ENCODE measurements around the gene SVIL.
"Not testable (repeated sequence)": the region's sequence is repeated elsewhere in the genome, so short reads cannot be mapped to it uniquely, and the experiment has no call there.

Gene SVIL

DNA sequence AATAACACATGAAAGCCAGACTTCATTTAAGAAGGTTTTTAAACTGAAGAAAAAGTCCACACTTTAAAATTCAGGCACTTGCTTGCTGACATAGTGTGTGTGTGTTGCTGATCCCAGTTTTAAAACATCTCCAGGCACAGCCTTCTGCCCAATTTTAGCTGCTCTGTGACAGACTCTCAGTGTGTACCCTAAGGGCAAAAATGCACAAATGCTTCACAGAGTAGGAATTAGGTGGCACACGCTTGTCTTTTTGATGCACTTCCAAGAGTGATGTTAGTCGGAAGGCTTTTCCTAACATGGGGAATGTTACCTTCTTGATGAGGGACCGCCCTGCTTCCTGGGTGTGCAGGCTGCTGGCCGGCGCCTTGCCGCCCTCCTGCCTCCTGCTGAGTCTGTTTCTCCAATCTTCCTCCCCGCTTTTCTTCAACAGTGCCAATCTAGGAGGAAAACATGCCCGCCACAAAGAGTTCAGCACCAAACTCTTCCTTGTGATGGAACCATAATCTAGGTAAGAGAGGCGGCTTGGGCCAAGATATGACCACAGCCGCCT, 122.3 kb downstream of the SVIL start:
- TF ChIP-seq, protein P1, sequence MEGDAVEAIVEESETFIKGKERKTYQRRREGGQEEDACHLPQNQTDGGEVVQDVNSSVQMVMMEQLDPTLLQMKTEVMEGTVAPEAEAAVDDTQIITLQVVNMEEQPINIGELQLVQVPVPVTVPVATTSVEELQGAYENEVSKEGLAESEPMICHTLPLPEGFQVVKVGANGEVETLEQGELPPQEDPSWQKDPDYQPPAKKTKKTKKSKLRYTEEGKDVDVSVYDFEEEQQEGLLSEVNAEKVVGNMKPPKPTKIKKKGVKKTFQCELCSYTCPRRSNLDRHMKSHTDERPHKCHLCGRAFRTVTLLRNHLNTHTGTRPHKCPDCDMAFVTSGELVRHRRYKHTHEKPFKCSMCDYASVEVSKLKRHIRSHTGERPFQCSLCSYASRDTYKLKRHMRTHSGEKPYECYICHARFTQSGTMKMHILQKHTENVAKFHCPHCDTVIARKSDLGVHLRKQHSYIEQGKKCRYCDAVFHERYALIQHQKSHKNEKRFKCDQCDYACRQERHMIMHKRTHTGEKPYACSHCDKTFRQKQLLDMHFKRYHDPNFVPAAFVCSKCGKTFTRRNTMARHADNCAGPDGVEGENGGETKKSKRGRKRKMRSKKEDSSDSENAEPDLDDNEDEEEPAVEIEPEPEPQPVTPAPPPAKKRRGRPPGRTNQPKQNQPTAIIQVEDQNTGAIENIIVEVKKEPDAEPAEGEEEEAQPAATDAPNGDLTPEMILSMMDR (IDR thresholded peaks at IDR 0.05; ENCODE audit: low read length, missing control alignments) = no peak
- no peak overlapping the region for H3K4me3 ChIP-seq (replicated peaks; ENCODE audit: low read depth, low read length)
- no peak for DNase-seq (ENCODE audit: low read depth)

DNA sequence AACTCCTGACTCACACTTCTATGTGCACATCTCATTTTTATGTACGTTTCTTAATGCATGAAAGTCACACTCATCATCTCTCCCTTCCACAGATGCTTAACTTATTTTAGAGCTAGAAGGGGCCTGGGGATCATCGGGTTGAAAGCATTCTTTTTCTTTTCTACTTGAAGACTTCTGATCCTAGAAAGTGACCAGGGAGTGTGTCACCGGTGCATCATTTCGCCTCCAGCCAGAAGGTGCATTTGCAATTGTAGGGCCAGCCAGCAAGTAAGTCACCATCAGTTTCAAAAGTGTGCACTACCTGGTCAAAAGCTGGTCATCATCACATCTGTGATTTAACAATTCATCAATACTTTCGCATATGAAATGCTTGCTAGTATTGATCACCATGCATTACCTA, 123.0 kb downstream of the SVIL start:
- not testable (repeated sequence) for DNase-seq (ENCODE audit: low read depth); H3K4me3 ChIP-seq (replicated peaks; ENCODE audit: low read depth, low read length)

DNA sequence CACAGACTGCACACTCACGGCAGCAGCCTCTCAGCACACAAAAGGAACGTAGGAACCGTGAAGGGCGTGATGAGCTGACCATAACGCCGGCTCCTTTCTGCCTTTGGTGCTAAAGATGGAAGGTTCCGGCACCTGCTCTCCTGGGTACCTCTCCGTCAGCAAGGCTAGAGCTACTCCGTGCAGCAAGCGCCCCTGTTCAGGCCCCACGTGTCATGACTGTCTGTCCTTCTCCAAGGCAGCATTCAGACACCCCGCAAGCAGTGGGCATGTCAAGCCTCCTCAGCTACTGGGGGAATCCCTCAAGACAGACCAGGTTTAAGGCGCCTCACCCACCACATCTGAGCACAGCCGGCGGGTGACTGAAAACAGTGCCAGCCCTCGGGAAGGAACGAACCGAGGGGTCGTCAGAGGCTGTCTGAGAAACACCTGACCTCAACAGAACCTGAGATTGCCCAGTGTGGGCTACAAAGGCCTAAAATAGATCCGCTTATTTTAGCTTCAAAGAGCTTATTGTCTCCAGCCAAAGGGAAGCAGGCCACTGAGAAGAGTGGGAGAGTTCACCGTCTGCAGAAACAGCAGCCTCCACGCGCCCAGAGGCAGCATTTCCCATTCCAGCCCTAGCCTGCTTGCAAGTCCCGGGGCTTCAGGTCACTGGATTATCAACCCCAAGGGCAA, 124.2 kb downstream of the SVIL start:
- not testable (repeated sequence) for DNase-seq (ENCODE audit: low read depth); H3K4me3 ChIP-seq (replicated peaks; ENCODE audit: low read depth, low read length)

DNA sequence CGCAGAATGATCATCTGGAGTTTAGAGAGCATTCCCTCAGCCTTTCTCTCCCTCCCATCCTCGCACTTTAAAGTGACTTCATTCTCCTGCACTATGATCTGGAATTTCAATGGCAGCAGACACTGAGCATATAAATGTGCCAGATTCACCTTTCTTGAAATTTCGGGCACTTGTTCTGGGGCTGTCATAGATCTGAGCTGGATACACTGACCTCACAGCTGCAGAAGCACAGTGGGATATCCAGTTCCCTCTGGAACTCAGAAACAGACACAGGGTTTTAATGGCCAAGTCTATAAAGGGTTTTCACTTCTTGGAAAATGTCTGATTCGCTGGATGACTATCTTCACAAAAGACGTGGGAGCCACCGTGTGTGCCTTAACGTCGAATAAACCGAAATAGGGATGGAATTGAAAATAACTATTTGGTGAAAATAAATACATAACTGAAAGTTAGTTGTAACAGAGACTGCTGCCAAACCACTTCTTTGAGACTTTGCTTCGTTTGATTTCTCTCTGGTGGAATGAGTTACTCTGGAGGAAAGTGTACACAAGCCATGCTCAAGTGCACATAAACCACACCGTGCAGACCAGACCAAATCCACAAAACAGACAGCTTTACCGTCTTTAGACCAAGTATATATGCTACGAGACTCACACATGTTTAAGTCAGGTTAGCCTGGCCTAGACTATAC, 126.1 kb downstream of the SVIL start:
- no peak for DNase-seq (ENCODE audit: low read depth)
- no peak overlapping the region for H3K4me3 ChIP-seq (replicated peaks; ENCODE audit: low read depth, low read length)
- TF ChIP-seq, protein P1 (IDR thresholded peaks at IDR 0.05; ENCODE audit: low read length, missing control alignments) = no peak

DNA sequence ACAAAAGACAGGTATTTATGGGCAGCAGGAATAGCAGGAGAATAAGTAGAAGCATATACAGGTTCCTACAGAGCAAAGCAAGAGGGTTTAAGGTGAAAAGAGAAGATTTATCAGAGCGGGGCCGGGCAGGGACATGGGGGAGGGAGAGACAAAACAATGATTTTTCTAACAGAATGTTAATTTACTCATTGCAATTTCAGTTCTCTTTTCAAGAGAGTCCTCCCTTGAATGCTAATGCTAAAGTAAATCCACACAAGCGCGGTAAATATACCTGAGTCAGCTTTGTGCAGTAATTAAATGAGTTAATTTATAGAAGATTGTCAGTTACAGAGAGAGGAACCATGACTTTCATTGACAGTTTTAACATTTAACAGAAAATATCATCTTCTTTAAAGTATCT, 127.0 kb downstream of the SVIL start:
- DNase-seq (ENCODE audit: low read depth); H3K4me3 ChIP-seq (replicated peaks; ENCODE audit: low read depth, low read length): not testable (repeated sequence)

DNA sequence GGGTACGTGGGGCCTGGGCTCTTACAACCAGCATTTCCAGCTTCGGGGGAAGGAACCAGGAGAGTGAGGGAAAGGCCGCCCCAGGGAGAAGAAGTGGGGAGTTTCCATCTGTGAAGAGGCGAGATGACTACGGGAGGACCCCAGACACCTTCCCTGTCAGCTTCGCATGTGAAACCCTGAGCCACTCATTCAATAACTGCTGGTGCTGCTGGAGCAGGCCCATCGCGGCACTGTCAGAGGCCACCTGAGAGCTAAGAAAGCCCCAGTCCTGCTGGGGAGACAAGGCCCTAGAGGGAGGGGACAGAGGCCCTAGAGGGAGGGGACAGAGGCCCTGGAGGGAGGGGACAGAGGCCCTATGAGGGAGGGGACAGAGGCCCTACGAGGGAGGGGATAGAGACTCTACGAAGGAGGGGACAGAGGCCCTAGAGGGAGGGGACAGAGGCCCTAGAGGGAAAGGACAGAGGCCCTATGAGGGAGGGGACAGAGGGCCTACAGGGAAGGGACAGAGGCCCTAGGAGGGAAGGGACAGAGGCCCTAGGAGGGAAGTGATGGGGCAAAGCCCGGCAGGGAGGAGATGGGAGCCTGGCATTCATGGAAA, 128.3 kb downstream of the SVIL start:
- DNase-seq (ENCODE audit: low read depth); H3K4me3 ChIP-seq (replicated peaks; ENCODE audit: low read depth, low read length): not testable (repeated sequence)

DNA sequence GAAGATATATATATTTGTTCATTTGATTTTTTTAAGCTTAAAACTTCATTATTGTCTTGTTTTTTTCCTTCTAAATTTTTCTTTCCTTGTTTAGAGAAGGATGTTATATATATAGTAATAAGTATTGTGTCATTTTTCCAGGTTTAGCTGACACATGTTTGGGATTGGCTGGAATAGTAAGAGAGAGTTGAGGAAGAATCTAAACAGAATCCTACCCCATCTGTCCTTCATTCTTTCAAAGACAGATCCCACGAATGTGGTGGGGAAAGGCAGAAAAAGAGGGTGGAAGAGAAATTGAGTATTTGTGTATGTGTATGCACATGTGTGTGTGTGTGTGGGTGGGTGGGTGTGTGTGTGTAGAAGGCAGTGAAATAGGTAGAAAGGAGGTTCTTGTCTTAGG, 132.4 kb downstream of the SVIL start:
- TF ChIP-seq, protein P1 (IDR thresholded peaks at IDR 0.05; ENCODE audit: low read length, missing control alignments) = no peak
- no peak for DNase-seq (ENCODE audit: low read depth)
- H3K4me3 ChIP-seq (replicated peaks; ENCODE audit: low read depth, low read length) = no peak overlapping the region

DNA sequence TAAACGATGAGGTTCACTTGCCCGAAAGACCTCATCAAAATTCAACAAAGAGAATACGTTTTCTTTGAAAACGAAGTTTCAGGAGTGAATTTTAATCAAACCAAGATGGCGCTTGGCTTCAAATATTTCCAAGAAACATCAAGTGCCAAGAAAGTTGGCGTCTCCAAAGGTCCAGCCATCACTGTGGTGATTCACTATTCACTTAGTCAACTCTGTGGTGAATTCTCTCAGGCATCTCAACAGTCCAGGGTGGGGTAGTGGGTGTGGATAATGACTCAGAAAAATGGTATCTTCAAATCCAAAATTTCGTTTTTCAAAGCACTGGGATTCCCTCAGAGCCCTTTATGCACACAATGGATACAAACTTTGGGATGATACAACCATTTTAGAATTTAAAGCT, 133.1 kb downstream of the SVIL start:
- TF ChIP-seq, protein P1 (IDR thresholded peaks at IDR 0.05; ENCODE audit: low read length, missing control alignments) = no peak
- DNase-seq (ENCODE audit: low read depth) = peak; percentile 59
- no peak overlapping the region for H3K4me3 ChIP-seq (replicated peaks; ENCODE audit: low read depth, low read length)

DNA sequence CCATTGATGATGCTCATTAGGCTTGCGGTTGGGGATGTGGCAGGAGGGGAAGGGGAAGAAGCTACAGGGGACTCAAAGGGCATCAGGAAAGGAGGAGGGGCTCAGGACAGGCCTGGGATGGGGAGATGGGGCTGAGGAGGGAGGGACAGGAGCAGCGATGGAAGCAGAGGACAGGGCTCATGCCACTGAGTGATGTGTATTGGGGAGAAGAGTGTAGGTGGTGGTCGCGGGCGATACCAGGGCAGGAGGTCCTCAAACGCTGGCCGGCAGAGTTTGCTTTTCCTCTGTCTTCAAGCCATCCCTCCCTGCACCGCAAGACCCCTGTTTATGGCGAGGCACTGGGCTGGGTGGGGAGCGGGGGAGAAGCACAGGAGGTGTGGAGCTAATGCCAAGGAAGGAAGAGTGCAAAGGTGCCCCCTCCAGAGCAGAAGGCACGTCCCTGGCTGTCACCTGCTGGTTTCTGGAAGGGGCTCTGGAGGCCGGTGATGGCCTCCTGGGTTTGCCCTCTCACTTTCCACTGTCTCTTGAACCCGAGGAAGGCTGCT, 134.7 kb downstream of the SVIL start:
- DNase-seq (ENCODE audit: low read depth) = no peak
- TF ChIP-seq, protein P1 (IDR thresholded peaks at IDR 0.05; ENCODE audit: low read length, missing control alignments) = no peak
- H3K4me3 ChIP-seq (replicated peaks; ENCODE audit: low read depth, low read length) = no peak overlapping the region

Data from fibroblast of pulmonary artery (primary cell).